Trophoblast cell (in vitro differentiated cells and primary cell): ENCODE data around the gene PLA1A.
"Not testable (repeated sequence)": the region's sequence is repeated elsewhere in the genome, so short reads cannot be mapped to it uniquely, and the experiment has no call there.

ENCODE experiments used
- DNase-seq, 2 donors: peaks; one replicate each; pipeline ENCODE4 v3.0.0-alpha.2; 2016
- H2AFZ ChIP-seq: 2 replicates; pipeline ENCODE4 v1.6.1; 2013; ENCODE audit warnings: low read length, moderate library complexity, mild to moderate bottlenecking; ENCODE audit not compliant: insufficient read depth, poor library complexity
- H2AK5ac ChIP-seq: 2 replicates; pipeline ENCODE4 v1.6.1; 2013; ENCODE audit warnings: mild to moderate bottlenecking, low read length
- H2BK120ac ChIP-seq: 2 replicates; pipeline ENCODE4 v1.6.1; 2013; ENCODE audit warnings: low read length, mild to moderate bottlenecking, moderate library complexity; ENCODE audit not compliant: insufficient read depth, poor library complexity
- H2BK12ac ChIP-seq: 2 replicates; pipeline ENCODE4 v1.6.1; 2013; ENCODE audit warnings: mild to moderate bottlenecking, low read length, moderate library complexity
- H2BK5ac ChIP-seq: 2 replicates; pipeline ENCODE4 v1.6.1; 2013; ENCODE audit warnings: low read length, low read depth, moderate library complexity, mild to moderate bottlenecking; ENCODE audit not compliant: poor library complexity
- H3K14ac ChIP-seq: 2 replicates; pipeline ENCODE4 v1.6.1; 2013; ENCODE audit warnings: mild to moderate bottlenecking, low read length
- H3K18ac ChIP-seq: 2 replicates; pipeline ENCODE4 v1.6.1; 2013; ENCODE audit warnings: mild to moderate bottlenecking, low read length
- H3K23ac ChIP-seq: 2 replicates; pipeline ENCODE4 v1.6.1; 2013; ENCODE audit warnings: low read length
- H3K27ac ChIP-seq: 2 replicates; pipeline ENCODE4 v1.5.1; 2013; ENCODE audit warnings: low read depth, mild to moderate bottlenecking, inconsistent platforms, low read length, moderate library complexity
- H3K27me3 ChIP-seq: 2 replicates; pipeline ENCODE4 v1.6.1; 2013; ENCODE audit warnings: inconsistent platforms, mild to moderate bottlenecking, low read length, moderate library complexity; ENCODE audit not compliant: insufficient read depth
- H3K36me3 ChIP-seq, 2 experiments: 1 replicate in 1 of 2; 2 replicates in 1 of 2; pipeline ENCODE4 v1.6.1; 2013; ENCODE audit warnings: low read length in 2 of 2, mild to moderate bottlenecking in 2 of 2, moderate library complexity in 1 of 2; ENCODE audit not compliant: insufficient read depth in 2 of 2, control insufficient read depth in 1 of 2
- H3K4ac ChIP-seq: 2 replicates; pipeline ENCODE4 v1.6.1; 2013; ENCODE audit warnings: low read depth, mild to moderate bottlenecking, low read length, moderate library complexity
- H3K4me1 ChIP-seq, 2 experiments: 1 replicate in 1 of 2; 2 replicates in 1 of 2; pipeline ENCODE4 v1.6.1; 2013; ENCODE audit warnings: low read length in 2 of 2, mild to moderate bottlenecking in 2 of 2, moderate library complexity in 1 of 2; ENCODE audit not compliant: insufficient read depth in 2 of 2, control insufficient read depth in 1 of 2
- H3K4me2 ChIP-seq: 2 replicates; pipeline ENCODE4 v1.6.1; 2013; ENCODE audit warnings: inconsistent platforms, mild to moderate bottlenecking, low read length, moderate library complexity
- H3K4me3 ChIP-seq: 2 replicates; pipeline ENCODE4 v1.5.1; 2013; ENCODE audit warnings: mild to moderate bottlenecking, low read depth, low read length, inconsistent platforms
- H3K79me1 ChIP-seq: one replicate; pipeline ENCODE4 v1.6.1; 2013; ENCODE audit warnings: low read length
- H3K79me2 ChIP-seq: 2 replicates; pipeline ENCODE4 v1.6.1; 2013; ENCODE audit warnings: low read length, mild to moderate bottlenecking; ENCODE audit not compliant: control insufficient read depth, insufficient read depth, poor library complexity
- H3K9ac ChIP-seq: 2 replicates; pipeline ENCODE4 v1.6.1; 2013; ENCODE audit warnings: mild to moderate bottlenecking, low read length
- H3K9me3 ChIP-seq: 2 replicates; pipeline ENCODE4 v1.6.1; 2013; ENCODE audit warnings: low read depth, mild to moderate bottlenecking, control low read depth, inconsistent platforms, low read length; ENCODE audit not compliant: insufficient read depth
- H4K12ac ChIP-seq: 2 replicates; pipeline ENCODE4 v1.6.1; 2013; ENCODE audit warnings: low read depth, mild to moderate bottlenecking, low read length, moderate library complexity
- H4K8ac ChIP-seq: 2 replicates; pipeline ENCODE4 v1.6.1; 2013; ENCODE audit warnings: low read depth, mild to moderate bottlenecking, low read length, moderate library complexity
- H4K91ac ChIP-seq: one replicate; pipeline ENCODE4 v1.6.1; 2013; ENCODE audit warnings: low read depth, mild to moderate bottlenecking, low read length, moderate library complexity
- WGBS: extraction: QIAGEN DNeasy Blood & Tissue Kit; methylation state at CpG from one replicate; pipeline ENCODE4 v1.1.7; 2013; ENCODE audit warnings: missing lambda C conversion rate; ENCODE audit not compliant: insufficient read length, insufficient coverage; ENCODE audit errors: extremely low coverage; 5-methylcytosine and 5-hydroxymethylcytosine counted together

Gene PLA1A

GRCh38 chr3:119590706-119591105 is 7.0 kb upstream of the PLA1A start:
- Histone ChIP-seq H3K4ac (no peak overlapping the region), H4K8ac (no peak overlapping the region), H3K27me3 (no peaks in the 10 kb centered on the region), H2AFZ (no peak overlapping the region), H3K23ac (no peak overlapping the region), H3K4me2 (no peak overlapping the region), H2BK5ac (no peak overlapping the region), H3K18ac (no peak overlapping the region), H3K14ac (no peak overlapping the region), H3K27ac (no peak overlapping the region), H4K12ac (no peak overlapping the region), H3K9me3 (no peaks in the 10 kb centered on the region), H2BK12ac (no peak overlapping the region), H3K4me3 (no peak overlapping the region), H3K36me3 (no peaks in the 10 kb centered on the region), H2BK120ac (no peak overlapping the region), H4K91ac (no peak overlapping the region), H2AK5ac (no peak overlapping the region), H3K79me2 (no peaks in the 10 kb centered on the region), H3K9ac (no peak overlapping the region), H3K4me1 (no peaks in the 10 kb centered on the region), H3K79me1 (no peaks in the 10 kb centered on the region)
- no CpG with 5 or more reads among the region's 1 CpG for WGBS
- peak in 1 of 2 donors; percentile 28 for DNase-seq

- no CpG with 5 or more reads among the region's 1 CpG for WGBS
Observed at GRCh38 chr3:119592861-119593260, 4.8 kb upstream of the PLA1A start.

GRCh38 chr3:119594066-119594465 is 3.6 kb upstream of the PLA1A start:
- no peak overlapping the region for H4K91ac ChIP-seq
- H3K4ac ChIP-seq: no peak overlapping the region

More at GRCh38 chr3:119592861-119593260, 4.8 kb upstream of the PLA1A start:
- Histone ChIP-seq H3K9ac (no peak overlapping the region), H3K4me1 (peaks cover 0 to 3% of the 10 kb centered on the region in 2 experiments), H3K4me2 (no peak overlapping the region), H3K79me1 (no peaks in the 10 kb centered on the region), H3K27me3 (no peaks in the 10 kb centered on the region), H2BK5ac (no peak overlapping the region), H2AK5ac (no peak overlapping the region), H3K9me3 (no peaks in the 10 kb centered on the region), H3K79me2 (no peaks in the 10 kb centered on the region), H2BK12ac (no peak overlapping the region), H3K23ac (no peak overlapping the region), H4K91ac (no peak overlapping the region), H4K12ac (no peak overlapping the region), H4K8ac (no peak overlapping the region), H3K18ac (no peak overlapping the region), H2AFZ (no peak overlapping the region), H3K14ac (no peak overlapping the region), H3K4me3 (no peak overlapping the region), H3K36me3 (no peaks in the 10 kb centered on the region), H3K4ac (no peak overlapping the region), H2BK120ac (no peak overlapping the region), H3K27ac (no peak overlapping the region)
- DNase-seq: no peak

GRCh38 chr3:119594929-119595328 is 2.8 kb upstream of the PLA1A start:
- H3K4me3 ChIP-seq, H3K79me2 ChIP-seq, H3K23ac ChIP-seq, H3K18ac ChIP-seq, H3K27ac ChIP-seq, H3K14ac ChIP-seq, H3K4ac ChIP-seq, H4K91ac ChIP-seq, H3K9me3 ChIP-seq, H2BK12ac ChIP-seq, H4K8ac ChIP-seq, H2AK5ac ChIP-seq, H3K36me3 ChIP-seq, H2AFZ ChIP-seq, DNase-seq, H2BK120ac ChIP-seq, H3K9ac ChIP-seq, H3K79me1 ChIP-seq, H4K12ac ChIP-seq, H3K4me2 ChIP-seq, H3K27me3 ChIP-seq, H2BK5ac ChIP-seq: not testable (repeated sequence)
- WGBS: no CpG with 5 or more reads among the region's 1 CpG
- peaks cover 9 to 12% of the 10 kb centered on the region in 2 experiments for H3K4me1 ChIP-seq

More at GRCh38 chr3:119594066-119594465, 3.6 kb upstream of the PLA1A start:
- Histone ChIP-seq H2BK12ac (no peak overlapping the region), H3K18ac (no peak overlapping the region), H3K79me1 (no peaks in the 10 kb centered on the region), H3K79me2 (no peaks in the 10 kb centered on the region), H3K23ac (no peak overlapping the region), H3K27ac (no peak overlapping the region), H4K8ac (no peak overlapping the region), H4K12ac (no peak overlapping the region), H3K9me3 (no peaks in the 10 kb centered on the region), H2BK120ac (no peak overlapping the region), H3K4me1 (peaks cover 4 to 7% of the 10 kb centered on the region in 2 experiments), H2AK5ac (no peak overlapping the region), H2BK5ac (no peak overlapping the region), H3K14ac (no peak overlapping the region), H3K36me3 (no peaks in the 10 kb centered on the region), H3K4me3 (no peak overlapping the region), H3K9ac (no peak overlapping the region), H3K27me3 (no peaks in the 10 kb centered on the region), H3K4me2 (no peak overlapping the region), H2AFZ (no peak overlapping the region)
- peak; percentile 77 to 94 for DNase-seq
- no CpG with 5 or more reads among the region's 5 CpGs for WGBS
